Measurements from ENCODE around the gene TEX22.

GRCh38 chr14:105355049-105355575 lies 43.2 kb upstream of the TEX22 start:
- TF ChIP-seq CTCF (IDR thresholded peaks at IDR 0.05) (no peak), POLR2A (IDR thresholded peaks at IDR 0.05) (no peak)
